HEK293 (cell line): Measurements from ENCODE around the gene EHMT1.

Experiments used
- CTCF ChIA-PET: fragments of 350-600 bp; formaldehyde crosslinking; extraction: SDS; loops from one replicate; lab custom pipeline; 2021; ENCODE audit warnings: antibody characterized with exemption; lab: Yijun Ruan, JAX
- POLR2A ChIA-PET: fragments of 300-600 bp; formaldehyde crosslinking; extraction: SDS; loops from one replicate; lab custom pipeline; 2020; ENCODE audit warnings: antibody characterized with exemption, inconsistent platforms; lab: Yijun Ruan, JAX
- H3K27ac ChIP-seq: fragments of 200-500 bp; sonication (Bioruptor generic); 2 replicates; pipeline ENCODE4 v1.5.1; 2014; ENCODE audit warnings: low read depth, low read length, control low read depth, inconsistent platforms; ENCODE audit errors: extremely low read depth
- H3K36me3 ChIP-seq, 2 experiments: fragments of 200-500 bp in 1 of 2; sonication (Bioruptor generic) in 1 of 2; 1 replicate in 1 of 2; 2 replicates in 1 of 2; pipeline ENCODE4 v1.5.1; 2014 to 2017; ENCODE audit warnings: inconsistent platforms in 2 of 2, low read length in 2 of 2; ENCODE audit not compliant: control insufficient read depth in 2 of 2, insufficient read depth in 1 of 2
- H3K4me1 ChIP-seq: fragments of 200-500 bp; sonication (Bioruptor generic); 2 replicates; pipeline ENCODE4 v1.5.1; 2014; ENCODE audit warnings: mild to moderate bottlenecking, low read length, inconsistent platforms; ENCODE audit not compliant: control insufficient read depth, insufficient read depth
- H3K4me3 ChIP-seq: 2 replicates; pipeline ENCODE4 v1.5.1; 2011; ENCODE audit warnings: low read depth, mild to moderate bottlenecking, control low read depth, low read length, moderate library complexity
- H3K9me3 ChIP-seq: fragments of 200-500 bp; sonication (Bioruptor generic); 2 replicates; pipeline ENCODE4 v1.5.1; 2014; ENCODE audit warnings: low read depth, low read length, inconsistent platforms; ENCODE audit not compliant: control insufficient read depth, insufficient read depth
- OSR2 ChIP-seq: fragments of 450-650 bp; formaldehyde crosslinking; IDR thresholded peaks from 2 replicates; pipeline ENCODE4 v1.5.1; 2016; ENCODE audit warnings: missing biosample characterization, missing genetic modification characterization
- PBX3 ChIP-seq: sonication (generic); formaldehyde crosslinking; IDR thresholded peaks from 2 replicates; pipeline ENCODE4 v1.8.1; 2022; ENCODE audit warnings: mild to moderate bottlenecking, moderate library complexity, missing genetic modification reagents
- PRDM4 ChIP-seq: fragments of 450-650 bp; formaldehyde crosslinking; IDR thresholded peaks from 2 replicates; pipeline ENCODE4 v1.5.1; 2017; ENCODE audit warnings: missing biosample characterization, missing genetic modification characterization
- PRDM6 ChIP-seq: fragments of 450-650 bp; formaldehyde crosslinking; IDR thresholded peaks from 2 replicates; pipeline ENCODE4 v1.5.1; 2017; ENCODE audit warnings: missing biosample characterization, missing genetic modification characterization
- ZNF121 ChIP-seq: fragments of 450-650 bp; formaldehyde crosslinking; IDR thresholded peaks from 2 replicates; pipeline ENCODE4 v1.5.1; 2016; ENCODE audit warnings: missing biosample characterization, missing genetic modification characterization
- ZNF155 ChIP-seq: fragments of 450-650 bp; formaldehyde crosslinking; IDR thresholded peaks from 2 replicates; pipeline ENCODE4 v1.5.1; 2016; ENCODE audit warnings: missing biosample characterization, missing genetic modification characterization
- ZNF302 ChIP-seq: fragments of 450-650 bp; formaldehyde crosslinking; IDR thresholded peaks from 2 replicates; pipeline ENCODE4 v1.5.1; 2016; ENCODE audit warnings: missing biosample characterization, missing genetic modification characterization, low read depth
- ZNF416 ChIP-seq: fragments of 450-650 bp; formaldehyde crosslinking; IDR thresholded peaks from 2 replicates; pipeline ENCODE4 v1.5.1; 2016; ENCODE audit warnings: missing biosample characterization, missing genetic modification characterization
- ZNF510 ChIP-seq: fragments of 450-650 bp; formaldehyde crosslinking; IDR thresholded peaks from 2 replicates; pipeline ENCODE4 v1.5.1; 2018; ENCODE audit warnings: mild to moderate bottlenecking, missing genetic modification characterization, missing biosample characterization; ENCODE audit not compliant: insufficient replicate concordance
- ZNF521 ChIP-seq: fragments of 450-650 bp; formaldehyde crosslinking; IDR thresholded peaks from 2 replicates; pipeline ENCODE4 v1.5.1; 2017; ENCODE audit warnings: missing biosample characterization, mild to moderate bottlenecking, missing genetic modification characterization
- ZNF530 ChIP-seq: fragments of 450-650 bp; formaldehyde crosslinking; IDR thresholded peaks from 2 replicates; pipeline ENCODE4 v1.5.1; 2016; ENCODE audit warnings: low read depth, missing biosample characterization, missing genetic modification characterization
- ZNF830 ChIP-seq: fragments of 450-650 bp; IDR thresholded peaks from 2 replicates; pipeline ENCODE4 v1.5.0; 2018; ENCODE audit warnings: missing biosample characterization, missing genetic modification characterization, low read depth, mild to moderate bottlenecking, moderate library complexity
- ZNF843 ChIP-seq: fragments of 450-650 bp; formaldehyde crosslinking; IDR thresholded peaks from 2 replicates; pipeline ENCODE4 v1.5.1; 2016; ENCODE audit warnings: missing biosample characterization, missing genetic modification characterization

EHMT1 gene

GRCh38 chr9:137642892-137643291 is 24.1 kb downstream of the EHMT1 start:
- no peak for TF ChIP-seq ZNF521 (tag by site-specific recombination)
- peak; percentile 80 for TF ChIP-seq ZNF121 (tag by site-specific recombination)
- no peak for TF ChIP-seq ZNF416 (tag by site-specific recombination)
- TF ChIP-seq ZNF155 (tag by site-specific recombination) = no peak
- TF ChIP-seq ZNF530 (tag by site-specific recombination) = no peak
- no peak for TF ChIP-seq PBX3 (CRISPR knock-in tag)
- no peak for TF ChIP-seq ZNF510 (tag by site-specific recombination)
- TF ChIP-seq, all 188 proteins: peak for 1
- ChIA-PET POLR2A (no interaction called here), CTCF (interaction anchor here (0.6 to 0.8 kb wide), 2 partner anchors 12 to 21 kb away, joined by 3 to 5 read pairs; no protein-coding TSS in a partner anchor)
- no peak overlapping the region for H3K4me3 ChIP-seq
- no peaks in the 10 kb centered on the region for H3K9me3 ChIP-seq
- H3K27ac ChIP-seq = no peak overlapping the region
- peaks cover 0 to 15% of the 10 kb centered on the region in 2 experiments; a peak in 2 of 3 replicates for H3K36me3 ChIP-seq
- 0 out of 2 replicates have a peak, but pooled peaks cover 4% of the 10 kb centered on the region for H3K4me1 ChIP-seq

- POLR2A ChIA-PET = no interaction called here
- TF ChIP-seq ZNF302 (no peak), PRDM4 (tag by site-specific recombination) (peak; percentile 16; the same call in 1 of the 2 replicates)
- H3K4me1 ChIP-seq = 0 out of 2 replicates have a peak, but pooled peaks cover 4% of the 10 kb centered on the region
- no peak overlapping the region for H3K4me3 ChIP-seq
- no peak overlapping the region for H3K27ac ChIP-seq
- CTCF ChIA-PET = interaction anchor here (0.9 kb wide), 1 partner anchor 12 kb away, joined by 3 read pairs; no protein-coding TSS in a partner anchor
- no peaks in the 10 kb centered on the region for H3K9me3 ChIP-seq
- peaks cover 0 to 18% of the 10 kb centered on the region in 2 experiments; a peak in 2 of 3 replicates for H3K36me3 ChIP-seq
Measured at GRCh38 chr9:137643921-137644320, 25.1 kb downstream of the EHMT1 start.

- Histone ChIP-seq H3K4me1 (0 out of 2 replicates have a peak, but pooled peaks cover 4% of the 10 kb centered on the region), H3K9me3 (no peaks in the 10 kb centered on the region), H3K27ac (no peak overlapping the region), H3K36me3 (peaks cover 0 to 18% of the 10 kb centered on the region in 2 experiments; a peak in 2 of 3 replicates), H3K4me3 (no peak overlapping the region)
- TF ChIP-seq ZNF830 (tag by site-specific recombination) (no peak), ZNF843 (tag by site-specific recombination) (no peak), PRDM6 (peak; percentile 90), OSR2 (tag by site-specific recombination) (0 out of 2 replicates have a peak, but pooled peaks have one; percentile 26)
- CTCF ChIA-PET = interaction anchor here (0.6 to 0.7 kb wide), 2 partner anchors 11 to 26 kb away, joined by 3 read pairs; no protein-coding TSS in a partner anchor
- POLR2A ChIA-PET = no interaction called here
Measured at GRCh38 chr9:137645211-137645610, 26.4 kb downstream of the EHMT1 start.
